Prostate gland (tissue), 2 donors: Measurements from ENCODE around the gene ANKMY1.

Experiments used
- POLR2A ChIP-seq: fragments of 450-650 bp; IDR thresholded peaks from one replicate; pipeline ENCODE4 v1.6.1; 2016; ENCODE audit warnings: antibody characterized with exemption, mild to moderate bottlenecking
- TF ChIP-seq, protein P1 (sequence below), 4 experiments: fragments of 200-600 bp in 2 of 4; fragments of 450-650 bp in 2 of 4; sonication (generic) in 2 of 4; IDR thresholded peaks; 1 replicate in 3 of 4; 2 replicates in 1 of 4; pipeline ENCODE4 v1.5.1; 2016 to 2019; ENCODE audit warnings: antibody characterized with exemption in 4 of 4, mild to moderate bottlenecking in 2 of 4, moderate library complexity in 2 of 4

DNA sequence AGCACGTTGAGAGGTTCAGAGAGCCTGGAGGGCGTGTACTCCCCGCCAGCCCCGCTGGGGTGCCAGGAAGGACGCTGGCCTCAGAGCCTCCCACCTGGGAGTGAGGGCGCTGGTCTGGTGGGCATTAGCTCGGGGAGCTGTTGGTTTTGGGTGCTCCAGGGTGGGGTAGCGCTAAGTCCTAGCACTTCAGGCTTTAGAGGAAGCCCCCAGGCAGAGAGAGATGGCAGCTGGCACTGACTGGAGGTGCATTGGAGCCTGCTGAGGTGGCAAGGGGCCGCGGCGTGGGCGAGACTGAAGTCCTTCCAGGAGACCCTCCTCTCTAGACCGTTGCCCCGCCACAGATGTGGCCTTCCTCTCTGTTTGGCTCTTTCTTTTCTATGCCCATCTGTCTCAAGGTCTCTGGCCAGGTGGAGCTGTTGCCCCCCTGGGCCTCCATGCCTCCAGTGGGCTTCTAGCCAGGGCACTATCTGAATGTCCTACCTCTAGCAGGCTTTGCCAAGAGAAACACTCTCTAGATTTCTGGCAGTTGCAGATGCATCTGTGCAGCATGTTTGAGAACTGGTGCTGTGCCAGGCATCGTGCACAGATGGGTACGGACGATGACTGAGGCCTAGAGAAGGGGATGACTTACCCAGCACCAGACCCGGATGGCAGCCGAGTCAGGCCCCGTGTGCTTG, 35.4 kb upstream of the ANKMY1 start:
- TF ChIP-seq, protein P1, sequence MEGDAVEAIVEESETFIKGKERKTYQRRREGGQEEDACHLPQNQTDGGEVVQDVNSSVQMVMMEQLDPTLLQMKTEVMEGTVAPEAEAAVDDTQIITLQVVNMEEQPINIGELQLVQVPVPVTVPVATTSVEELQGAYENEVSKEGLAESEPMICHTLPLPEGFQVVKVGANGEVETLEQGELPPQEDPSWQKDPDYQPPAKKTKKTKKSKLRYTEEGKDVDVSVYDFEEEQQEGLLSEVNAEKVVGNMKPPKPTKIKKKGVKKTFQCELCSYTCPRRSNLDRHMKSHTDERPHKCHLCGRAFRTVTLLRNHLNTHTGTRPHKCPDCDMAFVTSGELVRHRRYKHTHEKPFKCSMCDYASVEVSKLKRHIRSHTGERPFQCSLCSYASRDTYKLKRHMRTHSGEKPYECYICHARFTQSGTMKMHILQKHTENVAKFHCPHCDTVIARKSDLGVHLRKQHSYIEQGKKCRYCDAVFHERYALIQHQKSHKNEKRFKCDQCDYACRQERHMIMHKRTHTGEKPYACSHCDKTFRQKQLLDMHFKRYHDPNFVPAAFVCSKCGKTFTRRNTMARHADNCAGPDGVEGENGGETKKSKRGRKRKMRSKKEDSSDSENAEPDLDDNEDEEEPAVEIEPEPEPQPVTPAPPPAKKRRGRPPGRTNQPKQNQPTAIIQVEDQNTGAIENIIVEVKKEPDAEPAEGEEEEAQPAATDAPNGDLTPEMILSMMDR (IDR thresholded peaks at IDR 0.05): no peak
- TF ChIP-seq POLR2A: no peak
